ENCODE results near the gene DDX19B. TPM values are rescaled to one million over a fixed set of nuclear protein-coding genes. Genes with fewer than 3 reads are reported as not detected.

DDX19B gene
- total RNA-seq, 1 experiment from 2014 or later, result 38.4 TPM

DNA sequence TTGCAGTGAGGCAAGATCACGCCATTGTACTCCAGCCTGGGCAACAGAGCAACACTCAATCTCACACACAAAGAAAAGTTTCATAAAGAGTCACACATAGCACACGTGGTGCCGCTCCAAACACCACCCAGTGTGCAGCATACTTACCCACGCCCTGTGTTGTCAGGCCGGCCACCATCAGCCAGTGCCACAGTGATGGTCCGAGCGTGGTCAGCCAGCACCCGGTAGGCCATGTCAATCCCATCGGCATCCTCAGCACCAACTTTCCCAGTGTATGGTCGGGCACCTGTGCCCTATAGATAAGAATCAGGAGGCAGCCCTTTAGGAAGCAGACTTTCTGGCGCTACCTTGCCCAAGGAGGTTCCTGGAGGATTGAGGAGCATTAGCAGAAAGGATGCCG, 29.5 kb upstream of the DDX19B start:
- ChIA-PET POLR2A (no interaction called here), CTCF (interaction anchor here (3.1 kb wide), 1 partner anchor 16 kb away, joined by 19 read pairs; no protein-coding TSS in a partner anchor)
- Mint-ChIP-seq H3K4me1 (no peaks in the 10 kb centered on the region), H3K27ac (no peak overlapping the region), H3K9me3 (no peaks in the 10 kb centered on the region), H3K36me3 (peaks cover 81% of the 10 kb centered on the region), H3K4me3 (no peak overlapping the region), H3K27me3 (ENCODE audit: low read depth) (no peaks in the 10 kb centered on the region)
- DNase-seq (ENCODE audit: low spot score) (no peak), ATAC-seq (no peak)
- TF ChIP-seq GABPB1 (CRISPR knock-in tag; IDR thresholded peaks at IDR 0.05) (no peak), FOXK1 (CRISPR knock-in tag; IDR thresholded peaks at IDR 0.05) (no peak), ZNF396 (CRISPR knock-in tag; IDR thresholded peaks at IDR 0.05; ENCODE audit: borderline replicate concordance) (no peak), FOXP1 (CRISPR knock-in tag; IDR thresholded peaks at IDR 0.05; ENCODE audit: borderline replicate concordance) (no peak), ZNF138 (CRISPR knock-in tag; conservative IDR thresholded peaks at IDR 0.05) (no peak), RORB (CRISPR knock-in tag; IDR thresholded peaks at IDR 0.05) (no peak), FOXP4 (CRISPR knock-in tag; IDR thresholded peaks at IDR 0.05) (no peak), STAT6 (CRISPR knock-in tag; conservative IDR thresholded peaks at IDR 0.05; ENCODE audit: low read depth) (no peak), CREM (CRISPR knock-in tag; IDR thresholded peaks at IDR 0.05) (no peak), ZBTB21 (CRISPR knock-in tag; IDR thresholded peaks at IDR 0.05; ENCODE audit: borderline replicate concordance) (no peak), E2F4 (CRISPR knock-in tag; IDR thresholded peaks at IDR 0.05; ENCODE audit: borderline replicate concordance, low read depth) (no peak), ATF1 (CRISPR knock-in tag; IDR thresholded peaks at IDR 0.05) (no peak), GRHL2 (CRISPR knock-in tag; IDR thresholded peaks at IDR 0.05; ENCODE audit: insufficient replicate concordance, severe bottlenecking) (no peak), ARID4B (CRISPR knock-in tag; IDR thresholded peaks at IDR 0.05; ENCODE audit: borderline replicate concordance) (no peak), ZNF263 (CRISPR knock-in tag; IDR thresholded peaks at IDR 0.05; ENCODE audit: low read depth) (no peak), ATF6 (CRISPR knock-in tag; IDR thresholded peaks at IDR 0.05) (no peak), ESRRA (CRISPR knock-in tag; IDR thresholded peaks at IDR 0.05; ENCODE audit: borderline replicate concordance) (no peak)
- TF ChIP-seq, protein P1, sequence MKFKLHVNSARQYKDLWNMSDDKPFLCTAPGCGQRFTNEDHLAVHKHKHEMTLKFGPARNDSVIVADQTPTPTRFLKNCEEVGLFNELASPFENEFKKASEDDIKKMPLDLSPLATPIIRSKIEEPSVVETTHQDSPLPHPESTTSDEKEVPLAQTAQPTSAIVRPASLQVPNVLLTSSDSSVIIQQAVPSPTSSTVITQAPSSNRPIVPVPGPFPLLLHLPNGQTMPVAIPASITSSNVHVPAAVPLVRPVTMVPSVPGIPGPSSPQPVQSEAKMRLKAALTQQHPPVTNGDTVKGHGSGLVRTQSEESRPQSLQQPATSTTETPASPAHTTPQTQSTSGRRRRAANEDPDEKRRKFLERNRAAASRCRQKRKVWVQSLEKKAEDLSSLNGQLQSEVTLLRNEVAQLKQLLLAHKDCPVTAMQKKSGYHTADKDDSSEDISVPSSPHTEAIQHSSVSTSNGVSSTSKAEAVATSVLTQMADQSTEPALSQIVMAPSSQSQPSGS (CRISPR knock-in tag; IDR thresholded peaks at IDR 0.05; ENCODE audit: borderline replicate concordance, low read depth), result no peak
- TF ChIP-seq, protein P2, sequence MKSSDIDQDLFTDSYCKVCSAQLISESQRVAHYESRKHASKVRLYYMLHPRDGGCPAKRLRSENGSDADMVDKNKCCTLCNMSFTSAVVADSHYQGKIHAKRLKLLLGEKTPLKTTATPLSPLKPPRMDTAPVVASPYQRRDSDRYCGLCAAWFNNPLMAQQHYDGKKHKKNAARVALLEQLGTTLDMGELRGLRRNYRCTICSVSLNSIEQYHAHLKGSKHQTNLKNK (CRISPR knock-in tag; IDR thresholded peaks at IDR 0.05), result no peak
- TF ChIP-seq, protein P3, sequence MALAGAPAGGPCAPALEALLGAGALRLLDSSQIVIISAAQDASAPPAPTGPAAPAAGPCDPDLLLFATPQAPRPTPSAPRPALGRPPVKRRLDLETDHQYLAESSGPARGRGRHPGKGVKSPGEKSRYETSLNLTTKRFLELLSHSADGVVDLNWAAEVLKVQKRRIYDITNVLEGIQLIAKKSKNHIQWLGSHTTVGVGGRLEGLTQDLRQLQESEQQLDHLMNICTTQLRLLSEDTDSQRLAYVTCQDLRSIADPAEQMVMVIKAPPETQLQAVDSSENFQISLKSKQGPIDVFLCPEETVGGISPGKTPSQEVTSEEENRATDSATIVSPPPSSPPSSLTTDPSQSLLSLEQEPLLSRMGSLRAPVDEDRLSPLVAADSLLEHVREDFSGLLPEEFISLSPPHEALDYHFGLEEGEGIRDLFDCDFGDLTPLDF (CRISPR knock-in tag; IDR thresholded peaks at IDR 0.05), result no peak

All from WTC11 (cell line).